ENCODE measurements around the gene ZNF329. TPM values are rescaled to one million over a fixed set of nuclear protein-coding genes. Genes with fewer than 3 reads are reported as not detected.

Gene ZNF329
- total and polyA plus RNA-seq, 2 of the 13 experiments (the other 11 are each of a cell fraction or from before 2014, with no cell fraction given): 3.8 to 9.6 TPM

DNA sequence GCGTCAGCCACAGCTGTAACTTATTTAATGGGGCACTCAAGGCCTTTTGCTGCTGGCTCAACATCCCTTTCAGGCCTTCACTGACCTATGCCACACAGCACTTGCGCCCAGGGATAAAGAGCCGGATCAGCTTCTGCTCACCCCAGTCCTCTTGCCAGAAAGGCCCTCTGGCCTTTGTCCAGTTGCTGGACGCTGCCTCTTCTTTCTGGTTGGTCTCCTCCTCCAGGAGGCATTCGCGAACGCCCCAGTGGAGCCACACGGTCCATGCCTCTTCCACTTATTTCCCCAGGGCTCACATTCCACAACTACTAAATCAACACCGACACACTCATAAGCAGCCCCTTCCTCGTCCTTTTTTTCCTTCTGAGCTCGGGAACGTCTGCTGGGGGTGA, 3.7 kb upstream of the ZNF329 start (continued):
- TF ChIP-seq, protein P1, sequence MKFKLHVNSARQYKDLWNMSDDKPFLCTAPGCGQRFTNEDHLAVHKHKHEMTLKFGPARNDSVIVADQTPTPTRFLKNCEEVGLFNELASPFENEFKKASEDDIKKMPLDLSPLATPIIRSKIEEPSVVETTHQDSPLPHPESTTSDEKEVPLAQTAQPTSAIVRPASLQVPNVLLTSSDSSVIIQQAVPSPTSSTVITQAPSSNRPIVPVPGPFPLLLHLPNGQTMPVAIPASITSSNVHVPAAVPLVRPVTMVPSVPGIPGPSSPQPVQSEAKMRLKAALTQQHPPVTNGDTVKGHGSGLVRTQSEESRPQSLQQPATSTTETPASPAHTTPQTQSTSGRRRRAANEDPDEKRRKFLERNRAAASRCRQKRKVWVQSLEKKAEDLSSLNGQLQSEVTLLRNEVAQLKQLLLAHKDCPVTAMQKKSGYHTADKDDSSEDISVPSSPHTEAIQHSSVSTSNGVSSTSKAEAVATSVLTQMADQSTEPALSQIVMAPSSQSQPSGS (CRISPR knock-in tag; IDR thresholded peaks at IDR 0.05): no peak
- TF ChIP-seq ZNF547 (CRISPR knock-in tag; IDR thresholded peaks at IDR 0.05): 0 out of 2 replicates have a peak, but pooled peaks have one; percentile 16
- TF ChIP-seq ZNF225 (CRISPR knock-in tag; IDR thresholded peaks at IDR 0.05): peak; percentile 21; the same call in 1 of the 2 replicates
- 0 out of 2 replicates have a peak, but pooled peaks have one; percentile 11 for TF ChIP-seq KAT7 (CRISPR knock-in tag; IDR thresholded peaks at IDR 0.05; ENCODE audit: borderline replicate concordance)
- no peak for TF ChIP-seq ESRRA (CRISPR knock-in tag; IDR thresholded peaks at IDR 0.05; ENCODE audit: low read depth)
- TF ChIP-seq ZBTB20 (CRISPR knock-in tag; IDR thresholded peaks at IDR 0.05; ENCODE audit: borderline replicate concordance, low read depth): 0 out of 2 replicates have a peak, but pooled peaks have one; percentile 6
- TF ChIP-seq, protein P2, sequence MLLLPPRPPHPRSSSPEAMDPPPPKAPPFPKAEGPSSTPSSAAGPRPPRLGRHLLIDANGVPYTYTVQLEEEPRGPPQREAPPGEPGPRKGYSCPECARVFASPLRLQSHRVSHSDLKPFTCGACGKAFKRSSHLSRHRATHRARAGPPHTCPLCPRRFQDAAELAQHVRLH (CRISPR knock-in tag; IDR thresholded peaks at IDR 0.05; ENCODE audit: borderline replicate concordance, low read depth): peak; percentile 11; the same call in 1 of the 2 replicates
- peak; percentile 41 for TF ChIP-seq ZFP36 (IDR thresholded peaks at IDR 0.05; ENCODE audit: borderline replicate concordance, low read depth, low read length, partially characterized antibody)
- 0 out of 2 replicates have a peak, but pooled peaks have one; percentile 6 for TF ChIP-seq ZHX1 (CRISPR knock-in tag; IDR thresholded peaks at IDR 0.05; ENCODE audit: low read depth)
- no peak for TF ChIP-seq ZSCAN30 (CRISPR knock-in tag; IDR thresholded peaks at IDR 0.05)
- TF ChIP-seq ZMYM4 (CRISPR knock-in tag; IDR thresholded peaks at IDR 0.05): no peak
- no peak for TF ChIP-seq RCOR2 (CRISPR knock-in tag; IDR thresholded peaks at IDR 0.05)
- peak; percentile 7; the same call in 1 of the 2 replicates for TF ChIP-seq ZNF558 (CRISPR knock-in tag; IDR thresholded peaks at IDR 0.05; ENCODE audit: borderline replicate concordance)
- TF ChIP-seq, protein P3, sequence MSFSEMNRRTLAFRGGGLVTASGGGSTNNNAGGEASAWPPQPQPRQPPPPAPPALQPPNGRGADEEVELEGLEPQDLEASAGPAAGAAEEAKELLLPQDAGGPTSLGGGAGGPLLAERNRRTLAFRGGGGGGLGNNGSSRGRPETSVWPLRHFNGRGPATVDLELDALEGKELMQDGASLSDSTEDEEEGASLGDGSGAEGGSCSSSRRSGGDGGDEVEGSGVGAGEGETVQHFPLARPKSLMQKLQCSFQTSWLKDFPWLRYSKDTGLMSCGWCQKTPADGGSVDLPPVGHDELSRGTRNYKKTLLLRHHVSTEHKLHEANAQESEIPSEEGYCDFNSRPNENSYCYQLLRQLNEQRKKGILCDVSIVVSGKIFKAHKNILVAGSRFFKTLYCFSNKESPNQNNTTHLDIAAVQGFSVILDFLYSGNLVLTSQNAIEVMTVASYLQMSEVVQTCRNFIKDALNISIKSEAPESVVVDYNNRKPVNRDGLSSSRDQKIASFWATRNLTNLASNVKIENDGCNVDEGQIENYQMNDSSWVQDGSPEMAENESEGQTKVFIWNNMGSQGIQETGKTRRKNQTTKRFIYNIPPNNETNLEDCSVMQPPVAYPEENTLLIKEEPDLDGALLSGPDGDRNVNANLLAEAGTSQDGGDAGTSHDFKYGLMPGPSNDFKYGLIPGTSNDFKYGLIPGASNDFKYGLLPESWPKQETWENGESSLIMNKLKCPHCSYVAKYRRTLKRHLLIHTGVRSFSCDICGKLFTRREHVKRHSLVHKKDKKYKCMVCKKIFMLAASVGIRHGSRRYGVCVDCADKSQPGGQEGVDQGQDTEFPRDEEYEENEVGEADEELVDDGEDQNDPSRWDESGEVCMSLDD (CRISPR knock-in tag; IDR thresholded peaks at IDR 0.05; ENCODE audit: borderline replicate concordance): 0 out of 2 replicates have a peak, but pooled peaks have one; percentile 12
- TF ChIP-seq ZNF607 (CRISPR knock-in tag; IDR thresholded peaks at IDR 0.05; ENCODE audit: borderline replicate concordance): no peak
- 0 out of 2 replicates have a peak, but pooled peaks have one; percentile 13 for TF ChIP-seq TFE3 (CRISPR knock-in tag; IDR thresholded peaks at IDR 0.05)
- 0 out of 2 replicates have a peak, but pooled peaks have one; percentile 65 for TF ChIP-seq ZNF3 (CRISPR knock-in tag; IDR thresholded peaks at IDR 0.05)
